ENCODE results near the gene PIP4K2A. TPM values are rescaled to one million over a fixed set of nuclear protein-coding genes. Genes with fewer than 3 reads are reported as not detected.

The PIP4K2A gene
- total and polyA plus RNA-seq, 2 of the 8 experiments (the other 6 are each of a cell fraction or from before 2014, with no cell fraction given): 19.0 to 60.9 TPM

GRCh38 chr10:22568928-22569327 is 145.4 kb downstream of the PIP4K2A start:
- Histone ChIP-seq H2BK12ac (ENCODE audit: low read depth, low read length) (no peak overlapping the region), H4K5ac (ENCODE audit: insufficient read length, low read depth, low read length) (no peak overlapping the region), H2AK5ac (ENCODE audit: low read depth, low read length) (no peak overlapping the region), H3K9me3 (ENCODE audit: insufficient read depth in 2 of 2, low read depth in 1 of 2, low read length in 1 of 2) (no peaks in the 10 kb centered on the region), H2AFZ (ENCODE audit: low read length) (no peak overlapping the region), H3K36me3 (ENCODE audit: control insufficient read depth in 2 of 4, insufficient read depth in 4 of 4, low read length in 3 of 4) (peaks cover 3 to 37% (median 18%) of the 10 kb centered on the region in 4 experiments; a peak in 7 of 8 replicates), H3K79me2 (ENCODE audit: control insufficient read depth in 1 of 2, insufficient read depth in 2 of 2, low read length in 2 of 2) (no peaks in the 10 kb centered on the region), H2BK20ac (ENCODE audit: low read length) (no peak overlapping the region), H3K27ac (ENCODE audit: low read depth, low read length) (no peak overlapping the region), H3K4ac (replicated peaks; ENCODE audit: insufficient read length, low read depth, low read length) (no peak overlapping the region), H3K23me2 (ENCODE audit: low read depth, low read length) (no peaks in the 10 kb centered on the region), H3K79me1 (ENCODE audit: low read depth, low read length) (no peaks in the 10 kb centered on the region), H3K4me2 (ENCODE audit: insufficient read depth in 1 of 2, low read depth in 2 of 2, low read length in 2 of 2) (no peak overlapping the region), H3K18ac (ENCODE audit: extremely low read depth, low read length) (no peak overlapping the region), H4K91ac (replicated peaks; ENCODE audit: insufficient read length, low read length) (no peak overlapping the region), H3K4me1 (replicated peaks in 1 of 4; ENCODE audit: control insufficient read depth in 3 of 4, insufficient read depth in 4 of 4, low read length in 3 of 4) (peaks cover 0 to 3% (median 0%) of the 10 kb centered on the region in 4 experiments; a peak in 1 of 7 replicates), H3K4me3 (ENCODE audit: extremely low read depth in 1 of 4, insufficient read depth in 2 of 4, low read depth in 3 of 4, low read length in 4 of 4) (no peak overlapping the region), H3K14ac (ENCODE audit: insufficient read length) (no peak overlapping the region), H3K27me3 (replicated peaks in 1 of 4; ENCODE audit: control insufficient read depth in 3 of 4, extremely low read depth in 1 of 4, insufficient read depth in 3 of 4, low read length in 3 of 4) (no peaks in the 10 kb centered on the region), H2BK120ac (replicated peaks; ENCODE audit: low read depth, low read length) (no peak overlapping the region), H4K8ac (ENCODE audit: extremely low read depth, insufficient read depth, low read length) (no peak overlapping the region), H2BK5ac (ENCODE audit: low read depth, low read length) (no peak overlapping the region), H3K56ac (replicated peaks; ENCODE audit: insufficient read length, low read depth, low read length) (no peak overlapping the region), H3K9ac (replicated peaks in 1 of 4; ENCODE audit: extremely low read depth in 1 of 4, low read depth in 3 of 4, low read length in 3 of 4) (no peak overlapping the region), H4K20me1 (replicated peaks in 1 of 2; ENCODE audit: control insufficient read depth in 1 of 2, insufficient read depth in 2 of 2, low read length in 2 of 2) (no peaks in the 10 kb centered on the region), H2BK15ac (ENCODE audit: low read length) (no peak overlapping the region), H3K23ac (ENCODE audit: insufficient read length) (no peak overlapping the region)
- 91% methylated on average over 7 of the region's 7 CpGs; no CpG with 5 or more reads in 1 of the 2 experiments for WGBS, 2 experiments (ENCODE audit: extremely low coverage in 1 of 2, insufficient coverage in 1 of 2, insufficient read length in 1 of 2, insufficient replicate concordance in 2 of 2, low coverage in 1 of 2, low lambda C conversion rate in 2 of 2, missing lambda C conversion rate in 1 of 2)
- ChIA-PET POLR2A (ENCODE audit: partially characterized antibody) (no interaction called here), CTCF (ENCODE audit: partially characterized antibody) (interaction anchor here (0.6 kb wide), 1 partner anchor 308 kb away, joined by 3 read pairs; no protein-coding TSS in a partner anchor)
- no peak for DNase-seq (ENCODE audit: low read depth in 1 of 2, low spot score in 2 of 2)
- no peak for FAIRE-seq

Measured in H1 (cell line).